Measurements from ENCODE around the gene UQCRFS1.
"Not testable (repeated sequence)": the region's sequence is repeated elsewhere in the genome, so short reads cannot be mapped to it uniquely, and the experiment has no call there.

The UQCRFS1 gene

GRCh38 chr19:29212648-29213573 lies at the start of gene UQCRFS1:
Gene UQCRFS1, minus strand, starts transcription at chr19:29213151. Its CDS starts 33 bp downstream, at chr19:29213118.
- H3K4me1 ChIP-seq (ENCODE audit: control insufficient read depth, insufficient read depth, low read length) = peaks cover 3% of the 10 kb centered on the region
- H3K36me3 ChIP-seq (ENCODE audit: control insufficient read depth, insufficient read depth, low read length) = no peaks in the 10 kb centered on the region
- H3K27me3 ChIP-seq (ENCODE audit: control insufficient read depth, insufficient read depth, low read length) = no peaks in the 10 kb centered on the region
- peak within 1 kb of the TSS; percentile 64 for H3K4me3 ChIP-seq (ENCODE audit: low read length)
- peak within 1 kb of the TSS; percentile 79 for H3K9ac ChIP-seq (ENCODE audit: low read length)
- H3K27ac ChIP-seq (ENCODE audit: low read depth, low read length) = peak within 1 kb of the TSS; percentile 94

GRCh38 chr19:29262085-29262484 lies 49.1 kb upstream of the UQCRFS1 start:
- no peak overlapping the region for H3K27ac ChIP-seq (ENCODE audit: low read depth, low read length)
- H3K36me3 ChIP-seq (ENCODE audit: control insufficient read depth, insufficient read depth, low read length) = no peaks in the 10 kb centered on the region
- no peaks in the 10 kb centered on the region for H3K4me1 ChIP-seq (ENCODE audit: control insufficient read depth, insufficient read depth, low read length)
- no peak overlapping the region for H3K9ac ChIP-seq (ENCODE audit: low read length)
- H3K4me3 ChIP-seq (ENCODE audit: low read length) = no peak overlapping the region
- H3K27me3 ChIP-seq (ENCODE audit: control insufficient read depth, insufficient read depth, low read length) = no peaks in the 10 kb centered on the region

GRCh38 chr19:29260477-29261317 lies 47.7 kb upstream of the UQCRFS1 start:
- Histone ChIP-seq H3K4me1 (ENCODE audit: control insufficient read depth, insufficient read depth, low read length) (no peaks in the 10 kb centered on the region), H3K36me3 (ENCODE audit: control insufficient read depth, insufficient read depth, low read length) (no peaks in the 10 kb centered on the region), H3K9ac (ENCODE audit: low read length) (no peak overlapping the region), H3K4me3 (ENCODE audit: low read length) (no peak overlapping the region), H3K27me3 (ENCODE audit: control insufficient read depth, insufficient read depth, low read length) (no peaks in the 10 kb centered on the region), H3K27ac (ENCODE audit: low read depth, low read length) (no peak overlapping the region)

GRCh38 chr19:29259867-29260281 lies 46.9 kb upstream of the UQCRFS1 start:
- Histone ChIP-seq H3K36me3 (ENCODE audit: control insufficient read depth, insufficient read depth, low read length) (no peaks in the 10 kb centered on the region), H3K9ac (ENCODE audit: low read length) (no peak overlapping the region), H3K4me3 (ENCODE audit: low read length) (no peak overlapping the region), H3K27me3 (ENCODE audit: control insufficient read depth, insufficient read depth, low read length) (no peaks in the 10 kb centered on the region), H3K27ac (ENCODE audit: low read depth, low read length) (no peak overlapping the region), H3K4me1 (ENCODE audit: control insufficient read depth, insufficient read depth, low read length) (no peaks in the 10 kb centered on the region)

- Histone ChIP-seq H3K27me3 (ENCODE audit: control insufficient read depth, insufficient read depth, low read length) (no peaks in the 10 kb centered on the region), H3K36me3 (ENCODE audit: control insufficient read depth, insufficient read depth, low read length) (no peaks in the 10 kb centered on the region), H3K4me3 (ENCODE audit: low read length) (no peak overlapping the region), H3K9ac (ENCODE audit: low read length) (no peak overlapping the region), H3K4me1 (ENCODE audit: control insufficient read depth, insufficient read depth, low read length) (no peaks in the 10 kb centered on the region), H3K27ac (ENCODE audit: low read depth, low read length) (no peak overlapping the region)
Observed at GRCh38 chr19:29259153-29259552, 46.2 kb upstream of the UQCRFS1 start.

- H3K9ac ChIP-seq (ENCODE audit: low read length) = no peak overlapping the region
- H3K4me1 ChIP-seq (ENCODE audit: control insufficient read depth, insufficient read depth, low read length) = no peaks in the 10 kb centered on the region
- H3K27ac ChIP-seq (ENCODE audit: low read depth, low read length) = no peak overlapping the region
- H3K27me3 ChIP-seq (ENCODE audit: control insufficient read depth, insufficient read depth, low read length) = no peaks in the 10 kb centered on the region
- no peak overlapping the region for H3K4me3 ChIP-seq (ENCODE audit: low read length)
- H3K36me3 ChIP-seq (ENCODE audit: control insufficient read depth, insufficient read depth, low read length) = no peaks in the 10 kb centered on the region
Observed at GRCh38 chr19:29256516-29256915, 43.6 kb upstream of the UQCRFS1 start.

GRCh38 chr19:29255912-29256311 lies 43.0 kb upstream of the UQCRFS1 start:
- no peaks in the 10 kb centered on the region for H3K4me1 ChIP-seq (ENCODE audit: control insufficient read depth, insufficient read depth, low read length)
- no peak overlapping the region for H3K4me3 ChIP-seq (ENCODE audit: low read length)
- no peaks in the 10 kb centered on the region for H3K36me3 ChIP-seq (ENCODE audit: control insufficient read depth, insufficient read depth, low read length)
- H3K27me3 ChIP-seq (ENCODE audit: control insufficient read depth, insufficient read depth, low read length) = no peaks in the 10 kb centered on the region
- no peak overlapping the region for H3K27ac ChIP-seq (ENCODE audit: low read depth, low read length)
- H3K9ac ChIP-seq (ENCODE audit: low read length) = no peak overlapping the region

- H3K27ac ChIP-seq (ENCODE audit: low read depth, low read length) = no peak overlapping the region
- H3K9ac ChIP-seq (ENCODE audit: low read length) = no peak overlapping the region
- H3K36me3 ChIP-seq (ENCODE audit: control insufficient read depth, insufficient read depth, low read length) = no peaks in the 10 kb centered on the region
- no peaks in the 10 kb centered on the region for H3K27me3 ChIP-seq (ENCODE audit: control insufficient read depth, insufficient read depth, low read length)
- no peak overlapping the region for H3K4me3 ChIP-seq (ENCODE audit: low read length)
- no peaks in the 10 kb centered on the region for H3K4me1 ChIP-seq (ENCODE audit: control insufficient read depth, insufficient read depth, low read length)
Observed at GRCh38 chr19:29255006-29255405, 42.1 kb upstream of the UQCRFS1 start.

- not testable (repeated sequence) for H3K27ac ChIP-seq (ENCODE audit: low read depth, low read length); H3K4me3 ChIP-seq (ENCODE audit: low read length); H3K4me1 ChIP-seq (ENCODE audit: control insufficient read depth, insufficient read depth, low read length); H3K9ac ChIP-seq (ENCODE audit: low read length); H3K27me3 ChIP-seq (ENCODE audit: control insufficient read depth, insufficient read depth, low read length); H3K36me3 ChIP-seq (ENCODE audit: control insufficient read depth, insufficient read depth, low read length)
Observed at GRCh38 chr19:29249798-29250197, 36.8 kb upstream of the UQCRFS1 start.

- Histone ChIP-seq H3K4me3 (ENCODE audit: low read length) (no peak overlapping the region), H3K27ac (ENCODE audit: low read depth, low read length) (no peak overlapping the region), H3K4me1 (ENCODE audit: control insufficient read depth, insufficient read depth, low read length) (no peaks in the 10 kb centered on the region), H3K27me3 (ENCODE audit: control insufficient read depth, insufficient read depth, low read length) (no peaks in the 10 kb centered on the region), H3K9ac (ENCODE audit: low read length) (no peak overlapping the region), H3K36me3 (ENCODE audit: control insufficient read depth, insufficient read depth, low read length) (no peaks in the 10 kb centered on the region)
Observed at GRCh38 chr19:29248332-29248844, 35.4 kb upstream of the UQCRFS1 start.

GRCh38 chr19:29247872-29248271 lies 34.9 kb upstream of the UQCRFS1 start:
- no peak overlapping the region for H3K9ac ChIP-seq (ENCODE audit: low read length)
- H3K4me1 ChIP-seq (ENCODE audit: control insufficient read depth, insufficient read depth, low read length) = no peaks in the 10 kb centered on the region
- H3K36me3 ChIP-seq (ENCODE audit: control insufficient read depth, insufficient read depth, low read length) = no peaks in the 10 kb centered on the region
- peak overlapping the region; percentile 27 for H3K4me3 ChIP-seq (ENCODE audit: low read length)
- no peak overlapping the region for H3K27ac ChIP-seq (ENCODE audit: low read depth, low read length)
- H3K27me3 ChIP-seq (ENCODE audit: control insufficient read depth, insufficient read depth, low read length) = no peaks in the 10 kb centered on the region

- H3K27ac ChIP-seq (ENCODE audit: low read depth, low read length) = no peak overlapping the region
- no peak overlapping the region for H3K4me3 ChIP-seq (ENCODE audit: low read length)
- no peaks in the 10 kb centered on the region for H3K27me3 ChIP-seq (ENCODE audit: control insufficient read depth, insufficient read depth, low read length)
- H3K36me3 ChIP-seq (ENCODE audit: control insufficient read depth, insufficient read depth, low read length) = no peaks in the 10 kb centered on the region
- no peaks in the 10 kb centered on the region for H3K4me1 ChIP-seq (ENCODE audit: control insufficient read depth, insufficient read depth, low read length)
- no peak overlapping the region for H3K9ac ChIP-seq (ENCODE audit: low read length)
Observed at GRCh38 chr19:29247471-29247870, 34.5 kb upstream of the UQCRFS1 start.

Measured in rectal smooth muscle tissue (tissue), 1 donor.